GM12892 (cell line): ENCODE data around the gene FAAP20.

Source experiments
- POLR2A ChIP-seq: IDR thresholded peaks from 2 replicates; pipeline ENCODE4 v1.6.1; 2011; ENCODE audit warnings: low read depth, low read length, control low read depth
- TAF1 ChIP-seq: IDR thresholded peaks from 2 replicates; pipeline ENCODE4 v1.6.1; 2011; ENCODE audit warnings: low read depth, mild to moderate bottlenecking, control low read depth, low read length, borderline replicate concordance

- no peak for TF ChIP-seq POLR2A
- TF ChIP-seq TAF1, result no peak
These were observed 38.8 kb downstream of the FAAP20 start for GRCh38 chr1:2155788-2156187.
